Measurements from ENCODE around the gene CDR2.

Gene CDR2

GRCh38 chr16:22320572-22321339, 53.7 kb downstream of the CDR2 start:
- no peak for DNase-seq
- TF ChIP-seq POLR2A (IDR thresholded peaks at IDR 0.05; ENCODE audit: low read length) = no peak
- no peak for TF ChIP-seq GATA1 (IDR thresholded peaks at IDR 0.05; ENCODE audit: low read depth, low read length)

GRCh38 chr16:22318690-22319358, 55.6 kb downstream of the CDR2 start:
- DNase-seq = peak; percentile 47 to 73
- TF ChIP-seq POLR2A (IDR thresholded peaks at IDR 0.05; ENCODE audit: low read length) (no peak), GATA1 (IDR thresholded peaks at IDR 0.05; ENCODE audit: low read depth, low read length) (no peak)

- no peak for DNase-seq
- TF ChIP-seq POLR2A (IDR thresholded peaks at IDR 0.05; ENCODE audit: low read length) (no peak), GATA1 (IDR thresholded peaks at IDR 0.05; ENCODE audit: low read depth, low read length) (no peak)
Observed at GRCh38 chr16:22317625-22318024, 56.8 kb downstream of the CDR2 start.

GRCh38 chr16:22317001-22317530, 57.4 kb downstream of the CDR2 start:
- TF ChIP-seq GATA1 (IDR thresholded peaks at IDR 0.05; ENCODE audit: low read depth, low read length) = no peak
- no peak for TF ChIP-seq POLR2A (IDR thresholded peaks at IDR 0.05; ENCODE audit: low read length)
- no peak for DNase-seq

- TF ChIP-seq POLR2A (IDR thresholded peaks at IDR 0.05; ENCODE audit: low read length) (no peak), GATA1 (IDR thresholded peaks at IDR 0.05; ENCODE audit: low read depth, low read length) (no peak)
- DNase-seq = no peak
Observed at GRCh38 chr16:22316411-22316811, 58.0 kb downstream of the CDR2 start.

- no peak for TF ChIP-seq GATA1 (IDR thresholded peaks at IDR 0.05; ENCODE audit: low read depth, low read length)
- no peak for TF ChIP-seq POLR2A (IDR thresholded peaks at IDR 0.05; ENCODE audit: low read length)
- DNase-seq = no peak
Observed at GRCh38 chr16:22315979-22316378, 58.4 kb downstream of the CDR2 start.

- DNase-seq = no peak
- TF ChIP-seq GATA1 (IDR thresholded peaks at IDR 0.05; ENCODE audit: low read depth, low read length) = no peak
- TF ChIP-seq POLR2A (IDR thresholded peaks at IDR 0.05; ENCODE audit: low read length) = no peak
Observed at GRCh38 chr16:22314661-22315626, 59.5 kb downstream of the CDR2 start.

GRCh38 chr16:22313876-22314470, 60.4 kb downstream of the CDR2 start:
- TF ChIP-seq POLR2A (IDR thresholded peaks at IDR 0.05; ENCODE audit: low read length) (no peak), GATA1 (IDR thresholded peaks at IDR 0.05; ENCODE audit: low read depth, low read length) (no peak)
- no peak for DNase-seq

- TF ChIP-seq GATA1 (IDR thresholded peaks at IDR 0.05; ENCODE audit: low read depth, low read length) (no peak), POLR2A (IDR thresholded peaks at IDR 0.05; ENCODE audit: low read length) (no peak)
Observed at GRCh38 chr16:22312897-22313781, 61.3 kb downstream of the CDR2 start.

GRCh38 chr16:22311520-22311919, 62.9 kb downstream of the CDR2 start:
- DNase-seq = no peak
- TF ChIP-seq POLR2A (IDR thresholded peaks at IDR 0.05; ENCODE audit: low read length) (no peak), GATA1 (IDR thresholded peaks at IDR 0.05; ENCODE audit: low read depth, low read length) (no peak)

More at GRCh38 chr16:22312897-22313781, 61.3 kb downstream of the CDR2 start:
- DNase-seq = peak; percentile 44 to 49

- no peak for TF ChIP-seq POLR2A (IDR thresholded peaks at IDR 0.05; ENCODE audit: low read length)
- TF ChIP-seq GATA1 (IDR thresholded peaks at IDR 0.05; ENCODE audit: low read depth, low read length) = no peak
- DNase-seq = no peak
Observed at GRCh38 chr16:22308824-22309520, 65.4 kb downstream of the CDR2 start.

GRCh38 chr16:22307838-22308237, 66.6 kb downstream of the CDR2 start:
- TF ChIP-seq POLR2A (IDR thresholded peaks at IDR 0.05; ENCODE audit: low read length) = no peak
- no peak for TF ChIP-seq GATA1 (IDR thresholded peaks at IDR 0.05; ENCODE audit: low read depth, low read length)
- no peak for DNase-seq
